ENCODE data around the gene ERCC6L2.

ERCC6L2 gene

GRCh38 chr9:95862343-95862742 is 13.1 kb upstream of the ERCC6L2 start:
- DNase-seq (ENCODE audit: low read depth in 2 of 2), result no peak

- DNase-seq (ENCODE audit: low read depth in 2 of 2), result no peak
These were observed 10.5 kb upstream of the ERCC6L2 start for GRCh38 chr9:95864852-95865580.

- no peak for DNase-seq (ENCODE audit: low read depth in 2 of 2)
These were observed 5.1 kb upstream of the ERCC6L2 start for GRCh38 chr9:95870352-95870751.

- no peak for DNase-seq (ENCODE audit: low read depth in 2 of 2)
These were observed 4.6 kb upstream of the ERCC6L2 start for GRCh38 chr9:95870906-95871305.

- DNase-seq (ENCODE audit: low read depth in 2 of 2), result no peak
These were observed 1.0 kb upstream of the ERCC6L2 start for GRCh38 chr9:95874303-95874988.

GRCh38 chr9:95874989-95875304 is 544 bp upstream of the ERCC6L2 start:
- DNase-seq (ENCODE audit: low read depth in 2 of 2), result peak; percentile 55 to 56

GRCh38 chr9:95876138-95876444 is 600 bp downstream of the ERCC6L2 start:
- no peak for DNase-seq (ENCODE audit: low read depth in 2 of 2)

- no peak for DNase-seq (ENCODE audit: low read depth in 2 of 2)
These were observed 1.1 kb downstream of the ERCC6L2 start for GRCh38 chr9:95876595-95876994.

- DNase-seq (ENCODE audit: low read depth in 2 of 2), result no peak
These were observed 2.5 kb downstream of the ERCC6L2 start for GRCh38 chr9:95877984-95878383.

- DNase-seq (ENCODE audit: low read depth in 2 of 2), result no peak
These were observed 4.1 kb downstream of the ERCC6L2 start for GRCh38 chr9:95879591-95879990.

GRCh38 chr9:95880021-95880690 is 4.7 kb downstream of the ERCC6L2 start:
- no peak for DNase-seq (ENCODE audit: low read depth in 2 of 2)

- DNase-seq (ENCODE audit: low read depth in 2 of 2), result no peak
These were observed 12.5 kb downstream of the ERCC6L2 start for GRCh38 chr9:95887926-95888497.

GRCh38 chr9:95890594-95890993 is 15.1 kb downstream of the ERCC6L2 start:
- no peak for DNase-seq (ENCODE audit: low read depth in 2 of 2)

GRCh38 chr9:95891067-95891671 is 15.7 kb downstream of the ERCC6L2 start:
- DNase-seq (ENCODE audit: low read depth in 2 of 2), result no peak

- no peak for DNase-seq (ENCODE audit: low read depth in 2 of 2)
These were observed 17.2 kb downstream of the ERCC6L2 start for GRCh38 chr9:95892690-95893089.

- DNase-seq (ENCODE audit: low read depth in 2 of 2), result no peak
These were observed 21.1 kb downstream of the ERCC6L2 start for GRCh38 chr9:95896580-95896979.

- DNase-seq (ENCODE audit: low read depth in 2 of 2), result no peak
These were observed 26.0 kb downstream of the ERCC6L2 start for GRCh38 chr9:95901506-95901905.

GRCh38 chr9:95903398-95903797 is 27.9 kb downstream of the ERCC6L2 start:
- no peak for DNase-seq (ENCODE audit: low read depth in 2 of 2)

GRCh38 chr9:95907794-95908193 is 32.3 kb downstream of the ERCC6L2 start:
- no peak for DNase-seq (ENCODE audit: low read depth in 2 of 2)

GRCh38 chr9:95910023-95910707 is 34.7 kb downstream of the ERCC6L2 start:
- no peak for DNase-seq (ENCODE audit: low read depth in 2 of 2)

GRCh38 chr9:95910770-95911340 is 35.4 kb downstream of the ERCC6L2 start:
- no peak for DNase-seq (ENCODE audit: low read depth in 2 of 2)

- no peak for DNase-seq (ENCODE audit: low read depth in 2 of 2)
These were observed 37.3 kb downstream of the ERCC6L2 start for GRCh38 chr9:95912773-95913172.
